ENCODE results near the gene ZYX. TPM values are rescaled to one million over a fixed set of nuclear protein-coding genes. Genes with fewer than 3 reads are reported as not detected.

ZYX gene, protein sequence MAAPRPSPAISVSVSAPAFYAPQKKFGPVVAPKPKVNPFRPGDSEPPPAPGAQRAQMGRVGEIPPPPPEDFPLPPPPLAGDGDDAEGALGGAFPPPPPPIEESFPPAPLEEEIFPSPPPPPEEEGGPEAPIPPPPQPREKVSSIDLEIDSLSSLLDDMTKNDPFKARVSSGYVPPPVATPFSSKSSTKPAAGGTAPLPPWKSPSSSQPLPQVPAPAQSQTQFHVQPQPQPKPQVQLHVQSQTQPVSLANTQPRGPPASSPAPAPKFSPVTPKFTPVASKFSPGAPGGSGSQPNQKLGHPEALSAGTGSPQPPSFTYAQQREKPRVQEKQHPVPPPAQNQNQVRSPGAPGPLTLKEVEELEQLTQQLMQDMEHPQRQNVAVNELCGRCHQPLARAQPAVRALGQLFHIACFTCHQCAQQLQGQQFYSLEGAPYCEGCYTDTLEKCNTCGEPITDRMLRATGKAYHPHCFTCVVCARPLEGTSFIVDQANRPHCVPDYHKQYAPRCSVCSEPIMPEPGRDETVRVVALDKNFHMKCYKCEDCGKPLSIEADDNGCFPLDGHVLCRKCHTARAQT
- total RNA-seq = 10 to 100 TPM; 57.5 to 96.9 (median 72.7) TPM

GRCh38 chr7:143380646-143381426 lies at the start of gene ZYX:
Gene ZYX, plus strand, starts transcription at chr7:143381345. Its CDS starts 227 bp downstream, at chr7:143381572.
- Histone ChIP-seq H3K27ac (peak within 1 kb of the TSS; percentile 89 to 99 (median 97)), H3K36me3 (no peaks in the 10 kb centered on the region), H3K27me3 (no peaks in the 10 kb centered on the region), H3K4me1 (peaks cover 0 to 62% (median 38%) of the 10 kb centered on the region in 4 donors), H3K9me3 (no peaks in the 10 kb centered on the region), H3K4me3 (peak within 1 kb of the TSS; percentile 70 to 96 (median 90))
- peak; percentile 90 to 91 for DNase-seq (ENCODE audit: low spot score in 2 of 2)
- 0% methylated on average over 32 to 56 of the region's 72 CpGs for WGBS, 2 donors
- TF ChIP-seq POLR2A (IDR thresholded peaks at IDR 0.05) (peak; percentile 68 to 83), CTCF (IDR thresholded peaks at IDR 0.05) (no peak), EP300 (IDR thresholded peaks at IDR 0.05) (peak; percentile 14 to 91)

DNA sequence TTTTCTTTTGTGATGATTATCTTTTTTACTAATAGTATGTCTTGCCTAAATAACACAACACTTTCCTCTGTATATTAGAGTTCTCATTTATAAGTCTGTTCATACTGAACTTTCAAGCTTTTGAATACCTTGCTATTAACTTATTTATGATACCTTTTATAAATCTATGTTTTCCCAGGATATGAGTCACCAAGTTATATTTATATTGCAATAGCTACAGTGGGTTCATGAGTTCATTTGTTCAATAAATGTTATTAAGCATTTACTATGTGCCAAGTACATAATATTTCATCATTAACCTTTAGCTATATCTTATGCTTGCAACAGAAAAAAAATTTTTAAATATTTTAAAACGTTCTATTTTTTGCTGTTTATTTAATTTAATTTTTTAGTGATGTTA lies 46.9 kb upstream of the ZYX start:
- peaks cover 0 to 8% (median 4%) of the 10 kb centered on the region in 4 donors for H3K4me1 ChIP-seq
- no peak for DNase-seq (ENCODE audit: low spot score in 2 of 2)
- 48 to 49% methylated on average over 1 of the region's 1 CpG for WGBS, 2 donors

DNA sequence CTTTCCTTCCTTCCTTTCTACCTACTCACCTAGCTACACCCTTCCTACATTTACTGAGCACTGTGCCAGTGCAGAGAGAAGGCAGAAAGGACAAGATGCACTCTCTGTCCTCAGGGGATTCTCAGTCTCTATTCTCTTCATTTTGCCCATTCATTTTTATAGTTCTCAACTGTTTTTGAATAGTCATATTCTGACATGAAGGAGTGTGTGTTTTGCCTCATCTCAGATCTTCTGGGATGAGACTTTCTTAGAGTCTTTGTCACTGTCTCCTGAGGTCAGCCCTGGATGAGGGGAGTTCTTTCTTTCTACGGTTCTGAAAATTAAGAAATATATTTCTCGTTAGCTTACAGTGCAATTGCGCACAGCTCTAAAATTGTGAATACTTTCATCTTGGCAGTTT lies 43.9 kb upstream of the ZYX start:
- Histone ChIP-seq H3K4me3 (no peak overlapping the region), H3K4me1 (no peaks in the 10 kb centered on the region), H3K9me3 (no peaks in the 10 kb centered on the region), H3K27me3 (no peaks in the 10 kb centered on the region), H3K27ac (no peak overlapping the region), H3K36me3 (no peaks in the 10 kb centered on the region)
- TF ChIP-seq CTCF (IDR thresholded peaks at IDR 0.05) = no peak
- no peak for TF ChIP-seq EP300 (IDR thresholded peaks at IDR 0.05)
- no peak for TF ChIP-seq POLR2A (IDR thresholded peaks at IDR 0.05)
- 78 to 82% methylated on average over 3 of the region's 3 CpGs for WGBS, 2 donors
- no peak for DNase-seq (ENCODE audit: low spot score in 2 of 2)

More for the DNA sequence above, 46.9 kb upstream of the ZYX start:
- Histone ChIP-seq H3K36me3 (no peaks in the 10 kb centered on the region), H3K27me3 (no peaks in the 10 kb centered on the region), H3K9me3 (no peaks in the 10 kb centered on the region), H3K4me3 (no peak overlapping the region), H3K27ac (no peak overlapping the region)
- TF ChIP-seq EP300 (IDR thresholded peaks at IDR 0.05) = no peak
- no peak for TF ChIP-seq CTCF (IDR thresholded peaks at IDR 0.05)

GRCh38 chr7:143341842-143342241 lies 39.3 kb upstream of the ZYX start:
- Histone ChIP-seq H3K4me3 (no peak overlapping the region), H3K27ac (no peak overlapping the region), H3K36me3 (no peaks in the 10 kb centered on the region), H3K9me3 (no peaks in the 10 kb centered on the region), H3K27me3 (peaks cover 0 to 6% of the 10 kb centered on the region in 2 donors), H3K4me1 (peaks cover 0 to 6% (median 0%) of the 10 kb centered on the region in 4 donors)
- WGBS, 2 donors = 94% methylated on average over 8 of the region's 8 CpGs
- no peak for DNase-seq (ENCODE audit: low spot score in 2 of 2)
- TF ChIP-seq CTCF (IDR thresholded peaks at IDR 0.05) = no peak
- no peak for TF ChIP-seq EP300 (IDR thresholded peaks at IDR 0.05)
- no peak for TF ChIP-seq POLR2A (IDR thresholded peaks at IDR 0.05)

Data from tibial nerve (tissue), 4 donors.